Measurements from ENCODE around the gene PELI3.

Gene PELI3

DNA sequence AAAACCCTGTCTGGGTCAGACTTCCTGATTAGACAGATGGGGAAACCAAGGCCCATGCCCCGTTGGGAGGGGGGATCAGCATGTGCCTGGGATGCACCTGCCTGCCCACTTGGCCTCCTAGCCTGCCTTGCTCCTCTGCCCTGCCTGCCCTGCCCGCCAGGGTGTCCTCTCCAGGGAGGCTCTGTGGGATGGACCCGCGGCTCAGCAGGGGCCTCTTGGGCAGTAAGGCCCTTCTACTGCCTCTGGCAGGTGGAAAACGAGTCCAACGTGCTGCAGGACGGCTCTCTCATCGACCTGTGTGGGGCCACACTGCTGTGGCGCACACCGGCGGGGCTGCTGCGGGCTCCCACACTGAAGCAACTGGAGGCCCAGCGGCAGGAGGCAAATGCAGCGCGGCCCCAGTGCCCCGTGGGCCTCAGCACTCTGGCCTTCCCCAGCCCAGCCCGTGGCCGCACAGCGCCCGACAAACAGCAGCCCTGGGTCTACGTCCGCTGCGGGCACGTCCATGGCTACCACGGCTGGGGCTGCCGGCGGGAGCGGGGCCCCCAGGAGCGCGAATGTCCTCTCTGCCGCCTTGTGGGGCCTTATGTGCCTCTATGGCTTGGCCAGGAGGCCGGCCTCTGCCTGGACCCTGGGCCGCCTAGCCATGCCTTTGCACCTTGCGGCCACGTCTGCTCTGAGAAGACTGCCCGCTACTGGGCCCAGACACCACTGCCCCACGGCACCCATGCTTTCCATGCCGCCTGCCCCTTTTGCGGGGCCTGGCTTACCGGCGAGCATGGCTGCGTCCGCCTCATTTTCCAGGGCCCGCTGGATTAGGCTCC lies 8.9 kb downstream of the PELI3 start:
- no peak for DNase-seq

DNA sequence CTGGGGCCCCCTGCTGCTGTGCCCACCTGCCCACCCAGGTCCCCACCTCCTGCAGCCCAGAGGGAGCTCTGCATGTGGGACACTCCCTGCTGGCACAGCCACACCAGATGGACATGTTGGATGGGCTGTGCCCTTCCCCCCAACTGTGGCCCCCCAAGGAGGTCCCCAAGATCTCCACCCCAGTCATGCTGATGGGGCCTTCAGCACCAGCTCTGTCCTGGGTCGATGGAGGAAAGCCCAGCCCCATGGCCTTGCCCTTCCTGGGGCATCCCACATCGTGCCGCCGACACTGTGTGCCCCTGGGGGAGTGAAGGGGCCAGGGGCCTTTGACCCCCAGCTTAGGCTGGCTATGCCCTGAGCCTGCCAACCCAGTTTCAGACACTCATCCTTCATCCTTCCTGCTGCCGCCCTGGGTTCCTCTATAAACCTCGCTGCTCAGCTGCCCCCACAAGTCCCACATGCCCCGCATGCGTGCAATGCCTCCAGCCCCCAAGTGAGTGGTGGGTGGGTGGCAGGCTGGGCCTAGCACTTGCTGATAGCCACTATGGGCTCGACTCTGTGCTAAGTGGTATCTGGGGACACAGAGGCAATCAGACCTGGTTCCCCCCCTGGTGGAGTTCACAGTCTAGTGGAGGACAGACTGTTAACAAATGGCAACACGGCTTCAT lies 9.6 kb downstream of the PELI3 start:
- DNase-seq = no peak

DNA sequence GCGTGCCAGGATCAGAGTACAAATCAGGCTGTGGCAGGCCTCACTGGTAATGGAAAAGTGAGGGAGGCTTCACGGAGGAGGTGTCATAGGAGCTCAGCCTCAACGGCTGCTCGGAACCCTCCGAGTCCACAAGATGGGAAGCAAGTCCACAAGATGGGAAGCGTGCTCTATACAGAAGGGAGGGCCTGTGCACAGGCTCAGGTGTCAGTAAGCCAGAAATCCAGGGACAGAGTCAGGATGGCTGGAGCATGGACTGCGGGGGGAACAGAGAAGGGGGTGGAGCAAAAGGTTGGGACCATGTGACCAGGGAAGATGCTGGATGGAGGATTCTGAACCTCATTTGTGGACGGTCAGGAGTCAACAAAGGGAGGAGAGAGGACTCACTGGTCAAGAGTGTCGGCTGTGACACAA lies 10.1 kb downstream of the PELI3 start:
- no peak for DNase-seq

DNA sequence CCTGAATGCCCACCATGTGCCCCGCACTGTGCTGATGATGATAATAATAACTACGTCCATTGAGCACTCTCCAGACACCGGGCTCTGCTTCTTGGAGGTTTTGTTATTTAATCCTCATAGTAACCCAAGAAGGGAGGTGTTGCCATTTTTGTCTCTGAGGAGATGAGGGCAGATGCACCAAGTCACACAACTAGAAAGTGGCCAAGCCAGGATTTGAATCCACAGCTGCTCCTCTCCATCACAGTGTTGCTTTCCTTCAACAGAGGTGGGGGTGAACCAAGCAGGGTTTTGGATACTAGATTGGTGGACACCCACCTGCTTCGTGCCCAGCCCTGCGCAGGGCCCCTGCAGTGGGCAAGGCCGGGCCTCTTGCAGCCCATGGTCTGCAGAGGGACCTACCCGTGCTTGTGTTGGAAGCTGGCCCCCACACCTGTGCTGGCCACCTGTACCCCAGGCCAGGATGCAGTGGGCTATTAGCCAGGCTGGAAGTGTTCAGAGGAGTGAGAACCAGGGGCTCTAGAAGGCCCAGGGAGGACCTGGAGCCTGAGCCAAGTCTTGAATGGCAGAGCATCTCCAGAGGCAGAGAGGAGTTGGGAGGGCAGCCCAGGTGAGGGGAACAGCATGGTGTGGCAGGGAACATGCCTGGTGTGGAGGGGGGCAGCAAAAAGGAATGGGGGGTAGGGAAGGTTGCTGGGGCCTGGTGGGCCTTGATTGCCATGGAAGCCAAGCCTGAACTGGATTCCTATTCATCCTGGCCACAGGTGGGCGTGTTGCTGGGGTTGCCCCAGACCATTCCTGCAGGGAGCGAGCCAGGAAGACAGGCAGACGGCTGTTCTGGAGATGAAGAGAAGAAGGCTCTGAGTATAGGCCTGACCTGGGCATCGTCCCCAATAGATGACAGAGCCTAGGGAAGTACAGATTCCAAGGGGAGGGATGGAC lies 10.8 kb downstream of the PELI3 start:
- DNase-seq = no peak

DNA sequence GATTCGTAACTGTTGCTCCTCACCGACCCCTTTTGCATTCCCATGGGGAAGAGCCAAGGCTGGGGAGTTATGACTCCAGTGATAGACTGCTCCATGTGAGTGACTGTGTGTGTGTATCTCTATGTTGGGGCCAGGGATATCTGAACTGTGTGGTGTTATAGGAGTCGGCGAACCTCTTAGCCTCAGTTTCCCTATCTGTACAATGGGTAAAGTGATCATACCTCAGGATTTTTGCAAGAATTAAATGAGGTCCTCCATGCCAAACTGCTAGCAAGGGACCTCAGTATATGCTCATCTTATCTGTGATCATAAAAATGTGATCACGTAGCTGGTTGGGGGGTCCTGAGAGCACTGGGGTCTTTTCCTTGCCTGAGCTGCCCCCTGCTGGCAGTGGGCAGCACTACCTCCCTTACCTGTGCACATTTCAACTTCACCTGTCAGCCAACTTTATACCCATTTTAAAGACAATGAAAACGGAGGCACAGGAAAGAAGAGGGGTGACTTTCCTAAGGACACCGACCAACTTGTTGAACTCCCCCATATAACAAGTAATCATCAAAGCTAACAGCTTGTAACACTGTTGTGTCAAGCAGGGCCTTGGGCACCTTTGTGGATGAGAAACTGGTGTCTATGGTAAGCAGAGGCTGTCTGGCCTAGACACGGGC lies 12.2 kb downstream of the PELI3 start:
- DNase-seq = peak; percentile 18

DNA sequence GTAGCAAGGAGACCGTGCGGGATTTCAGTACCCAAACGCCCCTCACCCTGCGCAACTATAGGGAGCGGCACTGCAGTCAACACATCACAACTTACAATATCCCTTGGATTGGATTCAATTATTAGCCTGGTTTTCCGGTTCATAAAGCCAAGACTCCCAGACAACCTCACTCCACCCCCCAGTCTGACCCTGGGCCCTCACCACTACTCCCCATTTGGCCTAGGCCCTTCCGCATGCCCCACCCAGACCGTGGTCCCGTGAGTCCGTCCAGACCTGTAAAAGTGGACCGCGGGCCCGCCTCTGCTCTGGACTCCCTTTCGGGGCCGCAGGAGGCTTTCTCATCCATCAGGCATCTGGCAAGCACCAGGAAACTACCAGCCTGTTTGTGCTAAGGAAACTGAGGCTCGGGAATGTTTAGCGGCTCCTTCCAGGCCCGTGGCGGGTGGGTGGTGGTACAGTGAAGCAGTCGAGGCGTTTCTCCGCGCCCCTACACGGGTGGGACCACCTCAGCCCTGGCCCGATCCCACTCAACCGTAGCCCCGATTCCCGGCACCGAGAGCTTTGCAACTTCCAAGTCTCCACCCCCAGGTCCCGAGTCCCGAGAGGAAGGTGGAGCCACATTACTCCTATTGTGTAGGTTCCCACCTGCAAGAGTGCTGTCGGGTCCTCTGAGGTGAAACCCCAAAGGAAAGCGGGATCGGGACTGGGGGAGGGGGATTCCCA lies 12.8 kb downstream of the PELI3 start:
- peak; percentile 26 for DNase-seq

DNA sequence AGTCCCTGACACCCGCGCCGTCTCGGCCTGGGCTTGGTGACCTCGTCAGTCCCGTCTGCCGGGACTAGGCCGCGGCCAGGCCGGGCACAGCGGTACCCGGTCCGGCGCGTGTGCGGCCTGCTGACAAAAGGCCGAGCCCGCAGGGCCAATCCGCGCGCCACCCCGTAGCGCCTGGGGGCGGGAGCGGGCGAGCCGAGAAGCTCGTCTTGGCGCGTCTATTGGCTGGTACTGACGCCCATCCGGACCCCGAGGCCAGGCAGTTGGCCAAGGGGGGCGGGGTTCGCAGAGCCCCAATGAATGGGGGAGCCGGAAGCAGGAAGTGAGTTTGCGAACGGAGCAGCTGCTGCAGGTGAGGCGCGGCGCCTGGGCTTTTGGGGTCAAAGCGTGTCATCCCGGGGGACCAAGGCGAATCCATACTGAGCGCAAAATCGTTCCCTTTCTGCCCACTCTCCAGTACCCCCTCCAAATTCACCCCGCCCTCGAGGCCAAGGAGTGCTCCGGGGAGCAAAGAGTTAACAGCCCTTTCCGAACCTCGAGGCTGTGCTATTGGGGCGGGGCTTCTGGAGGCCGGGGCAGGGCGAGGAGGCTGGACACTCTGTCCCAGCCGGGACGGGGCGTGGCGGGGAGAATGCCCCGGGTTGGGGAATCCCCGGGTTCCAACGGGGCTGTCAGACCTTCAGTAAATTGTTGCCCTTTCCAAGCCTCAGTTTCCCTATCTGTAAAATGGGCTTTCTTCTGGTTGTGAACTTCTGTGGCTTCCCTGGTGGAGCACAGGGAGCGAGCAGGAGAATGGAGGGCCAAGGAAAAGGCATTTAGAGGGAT lies 13.6 kb downstream of the PELI3 start, which contains the start of gene DPP3:
Gene DPP3, plus strand, starts transcription at position 318 of the 822 bp plus-strand sequence. CDS start 1,767 bp downstream, outside the sequence.
- peak; percentile 96 for DNase-seq

DNA sequence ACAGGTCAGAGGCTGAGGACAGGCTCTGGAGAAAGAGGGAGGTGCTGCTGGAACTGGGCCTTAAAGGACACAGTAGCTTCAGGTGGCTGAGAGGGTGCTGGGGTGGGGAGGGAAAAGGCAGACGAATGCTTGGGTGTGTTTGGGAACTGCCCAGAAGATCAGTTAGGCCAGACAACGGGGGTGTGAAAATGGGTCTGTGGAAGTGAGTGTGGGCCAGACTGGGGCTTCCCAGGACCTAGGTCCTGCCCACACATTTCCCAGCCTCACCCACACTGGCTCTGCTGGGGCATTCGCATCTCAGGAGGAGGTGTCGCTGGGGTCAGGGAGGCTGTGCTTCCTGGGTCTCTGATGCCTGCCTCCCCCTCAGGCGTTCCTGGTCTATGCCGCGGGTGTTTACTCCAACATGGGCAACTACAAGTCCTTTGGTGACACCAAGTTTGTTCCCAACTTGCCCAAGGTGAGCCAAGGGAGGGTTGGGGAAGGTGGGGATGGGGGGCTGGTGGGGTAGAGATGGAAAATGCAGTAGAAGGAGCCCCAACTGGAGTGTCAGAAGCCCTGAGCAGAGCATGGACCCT lies 18.2 kb downstream of the PELI3 start:
- no peak for DNase-seq

DNA sequence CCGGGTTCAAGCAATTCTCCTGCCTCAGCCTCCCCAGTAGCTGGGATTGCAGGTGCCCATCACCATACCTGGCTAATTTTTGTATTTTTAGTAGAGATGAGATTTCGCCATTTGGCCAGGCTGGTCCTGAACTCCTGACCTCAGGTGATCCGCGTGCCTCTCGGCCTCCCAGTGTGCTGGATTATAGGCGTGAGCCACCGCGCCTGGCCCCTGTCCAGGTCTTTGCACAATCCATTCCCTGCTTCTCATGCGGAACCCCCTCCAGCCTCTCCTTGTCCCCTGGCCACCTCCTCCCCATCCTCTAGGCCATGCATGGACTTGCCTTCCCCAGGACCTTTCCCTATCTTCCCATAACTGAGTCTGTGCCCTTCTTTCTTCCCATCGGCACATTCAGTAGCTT lies 22.3 kb downstream of the PELI3 start:
- no peak for DNase-seq

DNA sequence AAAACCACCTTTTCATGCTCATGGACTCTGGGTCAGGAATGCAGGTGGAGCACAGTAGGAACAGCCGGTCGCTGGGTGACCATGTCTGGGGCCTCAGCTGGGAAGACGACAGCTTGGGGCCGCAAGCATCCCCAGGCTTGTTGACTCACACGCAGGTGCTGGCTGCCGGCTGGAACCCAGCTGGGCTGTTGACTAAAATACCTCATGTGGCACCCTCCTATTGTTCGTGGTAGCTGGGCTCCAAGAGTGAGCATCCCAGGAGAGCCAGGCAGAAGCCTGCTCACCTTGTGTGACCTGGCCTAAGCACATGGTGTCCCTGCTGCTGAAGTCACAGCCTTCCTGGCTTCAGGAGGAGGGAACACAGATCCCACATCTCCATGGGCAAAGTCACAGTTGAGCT lies 22.9 kb downstream of the PELI3 start:
- DNase-seq = no peak

DNA sequence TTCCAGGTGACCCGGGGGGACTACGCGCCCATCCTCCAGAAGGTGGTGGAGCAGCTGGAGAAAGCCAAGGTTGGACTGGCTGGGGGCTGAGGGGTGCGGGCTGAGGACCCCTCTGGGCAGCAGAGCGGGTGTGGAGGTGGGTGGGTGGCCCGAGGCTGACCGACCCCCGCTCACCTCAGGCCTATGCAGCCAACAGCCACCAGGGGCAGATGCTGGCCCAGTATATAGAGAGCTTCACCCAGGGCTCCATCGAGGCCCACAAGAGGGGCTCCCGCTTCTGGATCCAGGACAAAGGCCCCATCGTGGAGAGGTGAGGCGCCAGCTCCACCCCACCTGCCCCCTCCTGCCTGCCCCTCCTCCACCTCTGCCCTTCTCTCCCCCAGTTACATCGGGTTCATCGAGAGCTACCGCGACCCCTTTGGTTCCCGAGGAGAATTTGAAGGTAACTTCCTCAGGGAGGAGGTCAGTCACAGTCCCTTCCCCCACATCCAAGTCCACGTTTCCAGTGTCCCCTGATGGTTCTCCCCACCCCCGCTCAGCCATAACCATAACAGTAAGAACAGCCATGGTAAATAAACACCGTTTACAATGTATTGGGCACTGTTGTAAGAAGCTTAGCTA lies 24.7 kb downstream of the PELI3 start:
- no peak for DNase-seq

DNA sequence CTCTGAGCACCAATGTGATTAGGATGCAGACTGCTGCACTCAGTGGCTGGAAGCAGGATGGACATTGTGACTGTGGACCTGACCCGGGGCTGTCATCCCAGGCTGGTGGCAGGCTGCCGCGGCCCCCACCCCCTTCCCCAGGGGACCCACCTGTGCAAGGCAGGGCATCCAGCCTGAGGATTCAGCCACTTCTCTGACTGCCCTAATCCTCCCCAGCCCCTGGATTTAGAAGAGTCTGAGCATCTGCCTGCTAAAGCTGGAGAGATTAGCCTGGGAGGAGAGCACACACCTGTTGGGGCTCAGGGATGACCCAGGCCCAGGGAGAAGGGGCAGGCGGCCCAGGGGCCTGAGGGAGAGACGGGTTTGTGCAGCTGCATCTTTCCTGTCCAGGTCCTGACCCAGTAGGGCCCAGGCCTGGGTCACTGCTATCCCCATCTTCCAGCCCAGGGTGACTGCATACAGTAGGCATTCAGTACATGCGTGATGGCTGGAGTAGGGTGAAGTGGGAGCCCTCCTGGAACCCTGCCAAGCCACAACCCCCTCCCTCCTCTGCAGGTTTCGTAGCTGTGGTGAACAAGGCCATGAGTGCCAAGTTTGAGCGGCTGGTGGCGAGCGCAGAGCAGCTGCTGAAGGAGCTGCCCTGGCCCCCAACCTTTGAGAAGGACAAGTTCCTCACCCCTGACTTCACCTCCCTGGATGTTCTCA lies 25.6 kb downstream of the PELI3 start:
- no peak for DNase-seq

DNA sequence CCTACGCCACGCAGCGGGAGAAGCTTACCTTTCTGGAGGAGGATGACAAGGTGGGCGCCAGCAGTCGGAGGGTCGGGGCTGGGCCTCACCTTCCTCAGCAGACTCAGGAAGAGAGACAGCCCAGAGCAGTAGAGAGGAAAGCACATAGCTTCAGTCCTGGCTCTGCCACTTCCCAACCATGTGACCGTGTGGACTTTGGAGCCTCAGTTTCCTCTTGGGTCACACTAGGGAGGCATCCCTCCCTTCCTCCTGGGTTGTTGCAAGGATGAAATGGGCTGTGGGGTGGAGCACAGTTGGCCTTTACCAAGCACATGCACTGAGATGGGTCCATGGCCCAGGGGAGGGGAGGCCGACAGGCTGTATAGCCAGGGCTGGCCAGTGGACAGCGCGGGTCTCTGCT lies 26.4 kb downstream of the PELI3 start:
- no peak for DNase-seq

DNA sequence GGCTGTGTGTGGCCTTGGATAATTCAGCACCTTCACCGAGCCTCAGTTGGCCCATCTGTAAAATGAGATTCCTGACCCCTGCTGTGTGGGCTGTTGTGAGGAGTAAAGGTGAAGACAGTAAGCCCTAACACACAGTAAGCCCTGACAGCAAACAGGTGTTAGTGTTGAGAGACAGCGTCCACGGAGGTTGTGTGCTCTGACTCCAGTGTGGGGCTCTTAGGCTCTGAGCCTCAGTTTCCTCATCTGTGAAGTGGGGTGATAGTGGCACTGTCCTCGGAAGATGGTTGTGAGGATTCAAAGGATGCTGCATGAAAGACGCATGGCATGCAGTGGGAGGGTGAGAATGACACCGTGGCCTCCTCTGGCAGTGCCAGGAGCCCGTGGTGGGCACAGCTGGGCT lies 27.8 kb downstream of the PELI3 start:
- DNase-seq = no peak

DNA sequence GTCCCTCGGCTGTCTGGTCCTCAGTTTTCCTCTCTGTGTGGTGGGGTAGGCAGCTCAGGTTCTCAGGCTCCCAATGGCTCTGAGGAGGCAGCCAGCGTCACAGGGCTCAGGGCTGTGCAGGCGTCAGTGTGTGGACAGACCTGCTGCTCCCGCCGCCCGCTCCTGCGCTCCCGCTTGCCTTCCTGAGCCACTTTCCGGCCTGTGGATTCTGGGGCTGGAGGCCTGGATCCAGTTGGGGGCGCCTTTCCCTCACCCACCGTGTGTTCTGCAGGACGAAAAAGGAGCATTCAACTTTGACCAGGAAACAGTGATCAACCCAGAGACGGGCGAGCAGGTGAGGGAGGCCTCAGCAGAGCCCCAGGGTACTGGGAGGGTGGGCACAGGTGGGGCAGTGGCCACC lies 28.2 kb downstream of the PELI3 start:
- no peak for DNase-seq

DNA sequence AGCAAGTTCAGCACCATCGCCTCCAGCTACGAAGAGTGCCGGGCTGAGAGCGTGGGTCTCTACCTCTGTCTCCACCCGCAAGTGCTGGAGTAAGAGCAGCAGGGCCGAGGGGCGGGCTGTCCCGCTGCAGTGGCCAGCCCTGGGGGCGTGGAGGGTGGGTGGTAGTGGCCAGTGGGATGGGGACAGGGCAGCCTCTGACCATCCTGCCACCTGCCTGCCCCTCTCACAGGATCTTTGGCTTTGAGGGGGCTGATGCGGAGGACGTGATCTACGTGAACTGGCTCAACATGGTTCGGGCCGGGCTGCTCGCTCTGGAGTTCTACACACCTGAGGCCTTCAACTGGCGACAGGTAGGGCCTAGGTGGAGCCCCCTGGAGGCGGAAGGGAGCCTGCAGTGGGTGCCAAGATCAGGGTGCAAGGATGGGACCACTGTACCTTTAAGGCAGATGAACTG lies 28.7 kb downstream of the PELI3 start:
- no peak for DNase-seq

DNA sequence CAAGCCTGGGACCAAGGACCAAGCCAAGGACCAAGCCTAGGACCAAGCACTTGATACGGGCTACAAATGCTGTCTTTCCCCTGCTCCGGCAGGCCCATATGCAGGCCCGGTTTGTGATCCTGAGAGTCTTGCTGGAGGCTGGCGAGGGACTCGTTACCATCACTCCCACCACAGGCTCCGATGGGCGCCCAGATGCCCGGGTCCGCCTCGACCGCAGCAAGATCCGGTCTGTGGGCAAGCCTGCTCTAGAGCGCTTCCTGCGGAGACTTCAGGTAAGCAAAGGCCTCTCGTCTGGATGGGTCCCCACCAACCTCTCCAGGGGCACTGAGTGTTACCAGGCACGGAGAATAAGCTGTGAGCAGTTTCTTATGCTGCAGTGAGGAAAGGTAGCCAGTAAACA lies 30.5 kb downstream of the PELI3 start:
- DNase-seq = no peak

DNA sequence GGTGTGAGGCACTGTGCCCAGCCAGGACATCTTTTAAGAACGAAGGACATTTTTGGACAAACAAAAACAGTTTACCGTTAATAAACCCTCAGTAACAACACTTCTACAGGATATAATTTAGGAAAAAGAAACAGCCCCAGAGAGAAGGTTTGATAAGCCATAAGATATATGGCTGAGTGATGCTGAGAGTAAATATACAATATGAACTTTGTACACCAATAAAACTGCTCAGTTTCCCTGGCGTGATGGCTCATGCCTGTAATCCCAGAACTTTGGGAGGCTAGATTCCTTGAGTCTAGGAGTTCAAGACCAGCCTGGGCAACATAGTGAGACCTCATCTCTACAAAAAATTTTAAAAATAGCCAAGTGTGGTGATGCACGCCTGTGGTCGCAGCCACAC lies 31.8 kb downstream of the PELI3 start:
- DNase-seq = no peak

DNA sequence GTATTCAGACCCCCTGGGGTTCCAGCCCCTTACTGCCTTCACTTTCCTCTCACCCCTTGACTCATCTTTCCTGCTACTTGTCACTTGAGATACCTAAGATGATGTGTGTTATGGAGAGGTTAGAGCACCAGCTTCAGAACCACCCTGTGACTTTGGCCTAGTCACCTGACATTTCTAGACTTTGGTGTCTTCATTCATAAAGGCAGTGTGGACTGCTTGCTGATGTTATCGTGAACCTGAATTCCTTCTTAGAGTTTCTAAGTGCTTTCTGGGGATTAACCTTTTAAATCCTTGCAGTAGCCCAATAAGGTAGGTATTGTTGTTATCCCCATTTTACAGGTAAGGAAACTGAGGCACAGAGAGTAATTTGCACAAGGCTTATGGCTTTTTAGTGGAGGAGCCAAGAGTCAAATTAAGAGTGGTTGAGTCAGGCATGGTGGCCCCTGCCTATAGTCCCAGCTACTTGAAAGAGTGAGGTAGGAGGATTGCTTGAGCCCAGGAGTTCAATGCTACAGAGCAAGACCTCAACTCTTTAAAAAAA lies 38.6 kb downstream of the PELI3 start:
- no peak for DNase-seq

Data from fibroblast of skin of right biceps (primary cell).